Activated T-helper 1 cell treated with anti-CD3 and anti-CD28 coated beads, Interleukin-12 subunit alpha, Interleukin-12 subunit beta, Interleukin-2, Interleukin-4 antibody, amounts not matched to agents 30 ng/mL and 10 ng/mL and 1 ng/mL, durations not matched to agents 14 hours and 24 hours and 36 hours (primary cell): ENCODE measurements around the gene MSH2. TPM values are rescaled to one million over a fixed set of nuclear protein-coding genes. Genes with fewer than 3 reads are reported as not detected.
A peak's percentile ranks its signal among the peaks of the same experiment; 100 is the strongest.
"Not testable (repeated sequence)": the region's sequence is repeated elsewhere in the genome, so short reads cannot be mapped to it uniquely, and the experiment has no call there.

Experiments used
- DNase-seq: peaks from one replicate; pipeline ENCODE4 v3.0.0; 2021; ENCODE audit warnings: low spot score
- H3K27ac Mint-ChIP-seq: one replicate; pipeline ENCODE4 v1.8.0; 2021; ENCODE audit warnings: mild to moderate bottlenecking, mixed read lengths
- H3K27me3 Mint-ChIP-seq: one replicate; pipeline ENCODE4 v1.8.0; 2022; ENCODE audit warnings: mild to moderate bottlenecking, moderate library complexity, mixed read lengths; ENCODE audit not compliant: insufficient read depth
- H3K36me3 Mint-ChIP-seq: one replicate; pipeline ENCODE4 v1.8.0; 2021; ENCODE audit warnings: low read depth, mixed read lengths
- H3K4me1 Mint-ChIP-seq: one replicate; pipeline ENCODE4 v1.8.0; 2021; ENCODE audit warnings: low read depth, mixed read lengths
- H3K4me3 Mint-ChIP-seq: one replicate; pipeline ENCODE4 v1.8.0; 2021; ENCODE audit warnings: mild to moderate bottlenecking, moderate library complexity, mixed read lengths
- H3K9me3 Mint-ChIP-seq: one replicate; pipeline ENCODE4 v1.8.0; 2021; ENCODE audit warnings: mixed read lengths
- intact Hi-C: fragments of 100-400 bp; cut with micrococcal nuclease; formaldehyde crosslinking; loops from one replicate; pipeline ENCODE4 v1.15.1; 2024
- total RNA-seq: library from RNA; stranded (reverse); gene quantifications from 2 replicates; pipeline ENCODE4 v1.2.3, GENCODE V29; 2022

Gene MSH2
- total RNA-seq, 1 donor from 2014 or later: 73.3 TPM

DNA sequence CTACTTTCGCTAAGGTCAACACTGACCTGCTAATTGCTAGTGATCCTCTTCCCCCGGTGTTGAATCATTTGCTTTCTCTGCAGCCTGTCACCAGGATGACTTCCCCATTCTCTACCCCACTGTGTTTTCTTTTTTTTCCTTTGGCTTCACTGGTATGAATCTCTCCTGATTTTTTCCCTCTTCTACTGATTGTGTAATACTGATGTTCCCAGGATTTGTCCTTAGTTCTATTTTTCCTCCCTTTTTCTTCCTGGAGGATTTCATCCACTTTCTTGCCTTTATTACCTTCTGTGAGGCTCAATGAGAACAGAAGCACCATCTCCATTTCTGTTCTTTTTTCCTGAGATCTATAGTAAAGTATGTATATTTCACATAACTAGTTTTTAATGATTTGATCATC is 14.1 kb upstream of the MSH2 start:
- no peak for DNase-seq
- intact Hi-C loops: loop anchor here (1.0 kb wide), 2 partner anchors 54 to 379 kb away; no protein-coding TSS in a partner anchor

DNA sequence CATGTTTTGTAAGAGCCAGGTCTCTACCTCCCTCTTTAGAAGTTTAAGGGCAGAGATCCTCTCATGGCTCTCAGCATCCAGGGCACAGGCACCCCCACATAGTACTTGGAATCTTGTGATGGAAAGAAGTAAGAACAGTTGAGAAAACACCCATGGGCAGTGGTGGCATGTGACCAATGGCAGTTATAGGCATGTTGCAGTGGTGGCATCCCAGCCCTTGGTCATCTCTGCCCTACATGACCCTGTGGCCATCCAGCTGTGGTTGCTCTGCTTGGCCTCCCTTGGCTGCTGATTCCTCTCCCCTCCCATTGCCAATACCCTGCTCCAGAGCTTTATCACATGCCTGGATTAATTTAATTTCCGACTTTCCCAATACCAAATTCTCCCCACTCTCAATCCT is 13.3 kb upstream of the MSH2 start:
- Mint-ChIP-seq H3K27me3 (peaks cover 20% of the 10 kb centered on the region), H3K36me3 (no peaks in the 10 kb centered on the region), H3K27ac (no peak overlapping the region), H3K9me3 (no peaks in the 10 kb centered on the region), H3K4me1 (no peaks in the 10 kb centered on the region), H3K4me3 (no peak overlapping the region)
- intact Hi-C loops: no loop called here
- DNase-seq: no peak

More for the DNA sequence above, 14.1 kb upstream of the MSH2 start:
- Mint-ChIP-seq H3K27me3 (peaks cover 20% of the 10 kb centered on the region), H3K27ac (no peak overlapping the region), H3K4me3 (no peak overlapping the region), H3K4me1 (no peaks in the 10 kb centered on the region), H3K36me3 (no peaks in the 10 kb centered on the region), H3K9me3 (no peaks in the 10 kb centered on the region)

DNA sequence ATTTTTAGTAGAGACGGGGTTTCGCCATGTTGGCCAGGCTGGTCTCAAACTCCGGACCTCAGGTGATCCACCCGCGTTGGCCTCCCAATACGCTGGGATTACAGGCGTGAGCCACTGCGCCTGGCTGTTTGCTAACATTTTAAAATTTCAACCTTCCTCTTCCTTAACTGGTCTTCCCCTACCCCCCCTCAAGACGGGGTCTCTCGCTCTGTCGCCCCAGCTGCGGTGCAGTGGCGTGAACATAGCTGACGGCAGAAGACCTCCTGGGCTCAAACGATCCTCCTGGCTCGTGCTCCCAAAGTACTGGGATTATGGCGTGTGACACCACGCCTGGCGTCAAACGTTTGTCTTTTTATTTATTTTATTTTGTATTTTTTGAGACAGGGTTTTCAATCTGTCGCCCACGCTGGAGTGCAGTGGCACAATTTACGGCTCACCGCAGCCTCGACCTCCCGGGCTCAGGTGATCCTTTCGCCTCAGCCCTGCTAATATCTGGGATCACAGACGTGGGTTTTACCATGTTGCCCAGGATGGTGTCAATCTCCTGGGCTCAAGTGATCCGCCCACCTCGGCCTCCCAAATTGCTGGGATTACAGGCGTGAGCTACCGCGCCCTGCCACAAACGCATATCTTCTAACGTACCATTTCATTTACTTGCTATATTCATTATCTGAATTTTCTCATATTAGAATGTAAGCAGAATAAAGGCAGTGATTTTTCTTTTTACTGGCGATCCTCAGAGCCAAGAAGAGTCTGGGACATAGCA is 984 bp upstream of the MSH2 start:
- intact Hi-C loops: loop anchor here (2.0 to 5.0 kb wide), 3 partner anchors 485 to 1105 kb away; partner anchors contain the start of genes EPAS1 and FBXO11
- Mint-ChIP-seq H3K27ac (peak overlapping the region; percentile 96), H3K36me3 (peaks cover 21% of the 10 kb centered on the region), H3K4me1 (peaks cover 28% of the 10 kb centered on the region), H3K9me3 (no peaks in the 10 kb centered on the region), H3K27me3 (no peaks in the 10 kb centered on the region), H3K4me3 (peak overlapping the region; percentile 97)
- no peak for DNase-seq

- H3K27ac Mint-ChIP-seq: peak overlapping the region; percentile 96
- peak overlapping the region; percentile 97 for H3K4me3 Mint-ChIP-seq
- peaks cover 28% of the 10 kb centered on the region for H3K4me1 Mint-ChIP-seq
- peaks cover 25% of the 10 kb centered on the region for H3K36me3 Mint-ChIP-seq
- no peaks in the 10 kb centered on the region for H3K9me3 Mint-ChIP-seq
- DNase-seq: no peak
- H3K27me3 Mint-ChIP-seq: no peaks in the 10 kb centered on the region
- intact Hi-C loops: loop anchor here (2.0 to 5.0 kb wide), 3 partner anchors 486 to 1105 kb away; partner anchors contain the start of genes EPAS1 and FBXO11
Measured at GRCh38 chr2:47402555-47402804, 476 bp upstream of the MSH2 start.

DNA sequence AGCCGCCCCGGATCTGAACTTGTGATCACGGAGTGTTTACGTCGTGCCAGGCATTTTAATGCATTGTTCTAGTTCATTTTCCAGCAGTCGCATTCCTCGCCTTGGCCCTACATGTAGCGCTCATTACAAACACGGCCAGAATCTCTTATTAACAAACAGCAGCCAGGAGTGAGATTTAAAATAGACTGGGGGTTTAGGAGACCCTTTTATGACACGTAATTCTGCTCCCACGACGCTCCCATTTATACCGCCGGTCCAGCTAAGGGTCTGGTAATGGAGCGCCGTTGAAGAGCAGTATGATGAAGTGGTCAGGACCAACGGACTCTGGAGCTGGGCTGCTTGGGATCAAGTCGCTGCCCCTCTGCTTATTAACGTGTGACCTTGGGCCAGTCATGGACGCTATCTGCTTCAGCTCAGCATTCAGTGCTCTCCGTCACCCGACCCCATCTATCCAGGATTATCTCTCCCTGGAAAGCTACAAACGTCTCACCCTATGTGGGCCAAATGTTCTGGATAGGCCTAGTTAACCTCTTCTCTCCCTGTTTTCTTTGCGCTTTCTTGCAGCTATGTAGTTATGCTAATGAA is 745 bp downstream of the MSH2 start:
- intact Hi-C loops: loop anchor here (1.0 to 5.0 kb wide), 5 partner anchors 118 to 1106 kb away; partner anchors contain the start of genes EPAS1 and FBXO11
- peak overlapping the region; percentile 96 for H3K27ac Mint-ChIP-seq
- peaks cover 34% of the 10 kb centered on the region for H3K36me3 Mint-ChIP-seq
- H3K27me3 Mint-ChIP-seq: no peaks in the 10 kb centered on the region
- DNase-seq: no peak
- H3K4me1 Mint-ChIP-seq: peaks cover 28% of the 10 kb centered on the region
- H3K9me3 Mint-ChIP-seq: no peaks in the 10 kb centered on the region
- peak overlapping the region; percentile 97 for H3K4me3 Mint-ChIP-seq

DNA sequence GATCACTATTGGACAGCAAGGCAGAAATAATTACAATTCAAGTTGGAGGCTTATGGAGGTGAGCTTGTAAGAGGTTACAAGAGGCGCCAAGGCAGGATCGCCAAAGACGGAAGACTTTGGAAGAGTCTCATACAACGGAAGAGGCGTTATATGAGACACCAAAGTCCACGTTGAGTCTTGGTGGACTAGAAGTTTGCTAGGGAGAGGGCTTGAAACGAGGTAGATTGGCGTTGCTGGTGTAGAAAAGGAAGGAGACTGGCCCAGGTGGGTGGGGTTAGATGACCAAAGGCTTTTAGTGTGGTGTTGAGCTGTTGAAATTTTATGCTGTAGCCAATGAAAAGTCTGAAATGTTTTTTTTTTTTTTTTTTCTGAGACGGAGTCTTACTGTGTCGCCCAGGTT is 1.4 kb downstream of the MSH2 start:
- peaks cover 35% of the 10 kb centered on the region for H3K36me3 Mint-ChIP-seq
- DNase-seq: no peak
- no peaks in the 10 kb centered on the region for H3K27me3 Mint-ChIP-seq
- no peaks in the 10 kb centered on the region for H3K9me3 Mint-ChIP-seq
- H3K27ac Mint-ChIP-seq: no peak overlapping the region
- intact Hi-C loops: loop anchor here (5.0 kb wide), 2 partner anchors 503 to 1107 kb away; partner anchors contain the start of genes EPAS1 and FBXO11
- peaks cover 28% of the 10 kb centered on the region for H3K4me1 Mint-ChIP-seq
- peak overlapping the region; percentile 97 for H3K4me3 Mint-ChIP-seq

- H3K9me3 Mint-ChIP-seq: no peaks in the 10 kb centered on the region
- DNase-seq: no peak
- peaks cover 38% of the 10 kb centered on the region for H3K36me3 Mint-ChIP-seq
- H3K27ac Mint-ChIP-seq: no peak overlapping the region
- intact Hi-C loops: no loop called here
- H3K27me3 Mint-ChIP-seq: no peaks in the 10 kb centered on the region
- peaks cover 28% of the 10 kb centered on the region for H3K4me1 Mint-ChIP-seq
- H3K4me3 Mint-ChIP-seq: peak overlapping the region; percentile 57
Measured at GRCh38 chr2:47405757-47406156, 2.8 kb downstream of the MSH2 start.

DNA sequence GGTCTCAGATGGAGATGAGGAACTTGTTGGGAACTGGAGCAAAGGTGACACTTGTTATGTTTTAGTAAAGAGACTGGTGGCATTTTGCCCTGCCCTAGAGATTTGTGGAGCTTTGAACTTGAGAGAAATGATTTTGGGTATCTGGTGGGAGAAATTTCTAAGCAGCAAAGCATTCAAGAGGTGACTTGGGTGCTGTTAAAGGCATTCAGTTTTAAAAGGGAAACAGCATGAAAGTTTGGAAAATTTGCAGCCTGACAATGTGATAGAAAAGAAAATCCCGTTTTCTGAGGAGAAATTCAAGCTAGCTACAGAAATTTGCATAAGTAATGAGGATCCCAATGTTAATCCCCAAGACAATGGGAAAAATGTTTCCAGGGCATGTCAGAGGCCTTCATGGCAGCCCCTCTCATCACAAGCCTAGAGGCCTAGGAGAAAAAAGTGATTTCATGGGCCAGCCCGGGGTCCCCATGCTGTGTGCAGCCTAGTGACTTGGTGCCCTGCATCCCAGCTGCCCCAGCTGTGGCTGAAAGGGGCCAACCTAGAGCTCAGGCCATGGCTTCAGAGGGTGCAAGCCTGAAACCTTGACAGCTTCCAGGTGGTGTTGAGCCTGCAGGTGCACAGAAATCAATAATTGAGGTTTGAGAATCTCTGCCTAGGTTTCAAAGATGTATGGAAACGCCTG is 3.8 kb downstream of the MSH2 start:
- H3K4me3 Mint-ChIP-seq, H3K27me3 Mint-ChIP-seq, intact Hi-C loops, DNase-seq, H3K9me3 Mint-ChIP-seq, H3K27ac Mint-ChIP-seq: not testable (repeated sequence)
- Mint-ChIP-seq H3K36me3 (peaks cover 38% of the 10 kb centered on the region), H3K4me1 (peaks cover 28% of the 10 kb centered on the region)

- H3K9me3 Mint-ChIP-seq, H3K27me3 Mint-ChIP-seq, DNase-seq, H3K4me3 Mint-ChIP-seq, H3K27ac Mint-ChIP-seq, intact Hi-C loops: not testable (repeated sequence)
- Mint-ChIP-seq H3K4me1 (peaks cover 20% of the 10 kb centered on the region), H3K36me3 (peaks cover 42% of the 10 kb centered on the region)
Measured at GRCh38 chr2:47407976-47408375, 5.0 kb downstream of the MSH2 start.

- Mint-ChIP-seq H3K4me3 (no peak overlapping the region), H3K4me1 (no peaks in the 10 kb centered on the region), H3K27me3 (no peaks in the 10 kb centered on the region), H3K27ac (no peak overlapping the region), H3K36me3 (peaks cover 29% of the 10 kb centered on the region), H3K9me3 (no peaks in the 10 kb centered on the region)
- no peak for DNase-seq
- intact Hi-C loops: no loop called here
Measured at GRCh38 chr2:47414682-47415458, 11.9 kb downstream of the MSH2 start.

GRCh38 chr2:47420214-47420613 is 17.3 kb downstream of the MSH2 start:
- intact Hi-C loops: no loop called here
- Mint-ChIP-seq H3K4me3 (no peak overlapping the region), H3K4me1 (no peaks in the 10 kb centered on the region), H3K9me3 (no peaks in the 10 kb centered on the region), H3K27me3 (no peaks in the 10 kb centered on the region), H3K36me3 (peaks cover 22% of the 10 kb centered on the region), H3K27ac (no peak overlapping the region)
- DNase-seq: no peak

GRCh38 chr2:47420683-47421082 is 17.7 kb downstream of the MSH2 start:
- peaks cover 23% of the 10 kb centered on the region for H3K36me3 Mint-ChIP-seq
- intact Hi-C loops, H3K9me3 Mint-ChIP-seq, DNase-seq, H3K27me3 Mint-ChIP-seq, H3K4me3 Mint-ChIP-seq, H3K4me1 Mint-ChIP-seq, H3K27ac Mint-ChIP-seq: not testable (repeated sequence)
